ENCODE measurements around the gene GBP3.

DNA sequence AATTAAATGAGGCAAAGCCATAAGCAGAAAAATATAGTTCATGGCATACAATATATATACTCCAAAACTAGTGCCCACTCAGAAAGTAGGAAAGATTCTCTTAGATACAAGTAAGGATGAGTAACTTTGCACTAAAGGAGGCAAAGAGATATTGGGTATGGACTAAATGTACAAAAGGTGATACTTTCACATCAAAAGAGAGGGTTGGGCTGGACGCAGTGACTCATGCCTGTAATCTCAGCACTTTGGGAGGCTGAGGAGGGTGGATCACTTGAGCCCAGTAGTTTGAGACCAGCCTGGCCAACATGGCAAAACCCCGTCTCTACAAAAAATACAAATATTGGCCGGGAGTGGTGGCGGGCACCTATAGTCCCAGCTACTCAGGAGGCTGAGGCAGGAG is 37.0 kb downstream of the GBP3 start:
- TF ChIP-seq, protein P1, sequence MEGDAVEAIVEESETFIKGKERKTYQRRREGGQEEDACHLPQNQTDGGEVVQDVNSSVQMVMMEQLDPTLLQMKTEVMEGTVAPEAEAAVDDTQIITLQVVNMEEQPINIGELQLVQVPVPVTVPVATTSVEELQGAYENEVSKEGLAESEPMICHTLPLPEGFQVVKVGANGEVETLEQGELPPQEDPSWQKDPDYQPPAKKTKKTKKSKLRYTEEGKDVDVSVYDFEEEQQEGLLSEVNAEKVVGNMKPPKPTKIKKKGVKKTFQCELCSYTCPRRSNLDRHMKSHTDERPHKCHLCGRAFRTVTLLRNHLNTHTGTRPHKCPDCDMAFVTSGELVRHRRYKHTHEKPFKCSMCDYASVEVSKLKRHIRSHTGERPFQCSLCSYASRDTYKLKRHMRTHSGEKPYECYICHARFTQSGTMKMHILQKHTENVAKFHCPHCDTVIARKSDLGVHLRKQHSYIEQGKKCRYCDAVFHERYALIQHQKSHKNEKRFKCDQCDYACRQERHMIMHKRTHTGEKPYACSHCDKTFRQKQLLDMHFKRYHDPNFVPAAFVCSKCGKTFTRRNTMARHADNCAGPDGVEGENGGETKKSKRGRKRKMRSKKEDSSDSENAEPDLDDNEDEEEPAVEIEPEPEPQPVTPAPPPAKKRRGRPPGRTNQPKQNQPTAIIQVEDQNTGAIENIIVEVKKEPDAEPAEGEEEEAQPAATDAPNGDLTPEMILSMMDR (conservative IDR thresholded peaks at IDR 0.05; ENCODE audit: low read depth, low read length) = no peak
- no peak for TF ChIP-seq EZH2 (IDR thresholded peaks at IDR 0.05; ENCODE audit: borderline replicate concordance, low read depth, low read length, poor library complexity, severe bottlenecking)
